ENCODE results near the gene MUL1.

MUL1 gene

DNA sequence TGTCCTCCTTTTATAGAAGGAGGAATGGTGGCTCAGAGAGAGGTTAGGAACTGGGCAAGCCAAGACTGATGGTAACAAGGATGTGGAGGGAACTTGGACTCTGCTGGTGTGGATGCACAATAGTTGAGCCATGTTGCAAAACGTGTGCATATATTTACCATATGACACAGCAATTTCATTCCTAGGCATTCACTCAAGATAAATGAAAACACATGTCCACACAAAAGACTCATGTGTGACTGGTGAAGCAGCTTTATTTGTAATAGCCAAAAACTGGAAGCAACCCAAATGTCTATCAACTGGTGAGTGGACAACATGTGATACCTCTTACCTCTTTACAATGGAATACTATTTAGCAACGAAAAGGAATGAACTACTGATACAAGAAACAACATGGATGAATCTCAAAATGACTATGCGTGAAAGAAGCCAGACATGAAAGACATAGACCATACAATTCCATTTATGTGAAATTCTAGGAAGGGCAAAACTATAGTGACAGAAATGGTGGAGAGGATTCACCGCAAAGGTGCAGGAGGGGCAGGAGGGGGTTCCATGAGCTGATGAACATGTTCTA lies 58.1 kb downstream of the MUL1 start:
- no peaks in the 10 kb centered on the region for H3K9me3 ChIP-seq
- no peak for TF ChIP-seq Cebpa-rat (IDR thresholded peaks at IDR 0.05)
- no peak overlapping the region for H3K9ac ChIP-seq
- no peaks in the 10 kb centered on the region for H3K4me1 ChIP-seq
- H3K36me3 ChIP-seq = no peaks in the 10 kb centered on the region
- no peak overlapping the region for H3K4me2 ChIP-seq
- no peaks in the 10 kb centered on the region for H3K27me3 ChIP-seq
- H3K4me3 ChIP-seq = no peak overlapping the region
- H4K20me1 ChIP-seq = no peaks in the 10 kb centered on the region
- no peak overlapping the region for H3K27ac ChIP-seq
